Activated gamma-delta T cell (primary cell): ENCODE results near the gene BEGAIN.

Experiments
- DNase-seq: peaks from one replicate; lab custom pipeline; 2025; lab: John Stamatoyannopoulos, UW

The BEGAIN gene

DNA sequence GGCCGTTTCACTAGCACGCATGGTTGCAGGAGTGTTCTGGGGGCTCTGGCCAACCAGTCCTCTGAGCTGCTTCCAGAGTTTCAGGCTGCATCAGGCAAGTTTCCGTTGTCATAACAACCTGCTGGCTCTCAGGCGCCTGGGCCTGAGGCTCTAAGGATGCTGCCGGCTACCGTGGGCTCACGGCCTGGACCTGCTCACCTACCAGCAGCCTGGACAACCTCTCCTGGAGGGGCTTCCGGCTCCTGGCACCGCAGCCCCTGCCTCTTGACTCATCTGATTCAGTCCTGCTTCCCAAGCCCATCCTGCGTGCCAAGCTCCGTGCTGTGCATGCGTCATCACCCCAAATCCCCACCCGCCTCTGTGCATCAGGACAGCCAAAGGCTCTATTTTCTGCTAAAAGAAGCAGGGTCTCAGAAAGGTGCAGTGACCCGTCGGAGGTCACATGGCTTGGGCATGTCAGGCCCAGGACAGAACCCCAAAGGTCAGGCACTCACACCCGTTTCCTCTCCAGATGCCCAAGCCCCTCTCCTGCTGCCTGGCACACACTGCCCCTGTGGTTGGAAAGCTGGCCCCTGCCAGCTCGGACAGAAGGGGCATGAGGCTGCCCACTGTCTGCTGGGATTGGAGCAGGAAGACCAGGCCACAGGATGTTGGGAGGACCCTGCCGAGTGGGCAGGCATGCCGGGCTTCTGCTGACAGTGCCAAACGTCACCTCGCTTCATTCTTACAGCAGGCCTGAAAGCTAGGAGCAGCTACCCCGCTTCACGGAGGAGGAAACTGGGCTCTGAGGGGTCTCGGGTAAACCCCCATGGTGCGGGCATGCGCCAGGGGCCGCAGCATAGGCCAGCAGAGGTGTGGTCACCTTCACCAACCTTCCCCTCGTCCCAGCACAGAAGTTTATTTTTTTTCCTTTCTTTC lies 5.7 kb downstream of the BEGAIN start:
- DNase-seq: no peak

DNA sequence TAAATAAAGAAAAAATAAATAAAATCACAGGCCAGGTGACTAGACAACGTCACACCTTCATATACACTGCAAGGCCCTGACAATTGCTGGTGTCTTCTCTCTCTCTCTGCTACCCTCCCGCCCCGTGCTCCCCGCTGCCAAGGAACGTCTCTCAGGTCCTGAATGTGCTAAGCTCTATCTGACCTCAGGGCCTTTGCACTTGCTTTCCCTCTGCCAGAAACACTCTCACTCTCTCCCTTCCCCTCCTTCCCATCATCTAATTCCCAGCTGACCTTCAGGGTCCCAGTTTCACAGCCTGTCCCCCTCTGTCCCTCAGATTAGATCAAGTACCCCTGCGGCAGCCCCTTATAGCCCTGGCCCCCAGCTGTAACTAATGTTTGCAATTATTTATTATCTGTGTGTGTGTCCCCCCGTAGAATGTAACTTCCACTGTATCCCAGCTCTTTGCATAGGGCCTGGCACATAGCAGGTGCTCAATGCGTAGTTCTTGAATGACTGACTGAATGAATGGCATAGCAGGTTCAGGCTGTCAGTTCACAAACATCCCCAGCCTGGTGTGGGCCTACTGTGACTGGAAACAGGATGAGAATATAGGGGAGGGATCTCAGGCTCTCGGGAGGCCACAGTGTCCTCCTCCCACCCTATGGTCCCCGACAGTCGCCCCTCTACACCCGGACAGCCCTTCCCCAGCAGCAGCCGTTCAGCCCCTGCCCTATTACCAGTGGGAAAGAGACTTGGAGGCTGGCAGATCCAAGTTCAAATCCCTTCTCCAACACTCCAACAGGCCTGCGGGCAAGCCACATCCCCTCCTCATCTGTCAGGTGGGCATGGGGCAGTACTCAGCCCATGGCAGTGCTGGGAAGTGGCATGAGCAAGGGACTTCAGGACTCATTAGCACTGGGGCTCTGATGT lies 6.6 kb downstream of the BEGAIN start:
- DNase-seq: no peak

DNA sequence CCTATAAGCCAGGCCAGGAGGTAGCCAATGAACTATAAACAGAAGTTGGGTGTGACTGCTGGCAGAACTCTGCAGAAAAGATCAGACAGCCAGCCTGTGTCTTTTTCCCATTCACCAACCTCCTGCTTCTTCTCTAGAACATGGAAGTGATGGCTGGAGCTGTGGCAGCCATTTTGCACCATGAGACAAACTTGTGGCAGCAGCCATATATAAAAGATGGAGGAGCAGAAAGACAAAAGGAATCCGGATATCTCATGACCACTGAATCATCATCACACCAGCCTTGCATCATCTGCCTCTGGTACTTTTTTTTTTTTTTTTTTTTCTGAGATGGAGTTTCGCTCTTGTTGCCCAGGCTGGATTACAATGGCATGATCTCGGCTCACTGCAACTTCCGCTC lies 8.7 kb downstream of the BEGAIN start:
- DNase-seq: no peak

DNA sequence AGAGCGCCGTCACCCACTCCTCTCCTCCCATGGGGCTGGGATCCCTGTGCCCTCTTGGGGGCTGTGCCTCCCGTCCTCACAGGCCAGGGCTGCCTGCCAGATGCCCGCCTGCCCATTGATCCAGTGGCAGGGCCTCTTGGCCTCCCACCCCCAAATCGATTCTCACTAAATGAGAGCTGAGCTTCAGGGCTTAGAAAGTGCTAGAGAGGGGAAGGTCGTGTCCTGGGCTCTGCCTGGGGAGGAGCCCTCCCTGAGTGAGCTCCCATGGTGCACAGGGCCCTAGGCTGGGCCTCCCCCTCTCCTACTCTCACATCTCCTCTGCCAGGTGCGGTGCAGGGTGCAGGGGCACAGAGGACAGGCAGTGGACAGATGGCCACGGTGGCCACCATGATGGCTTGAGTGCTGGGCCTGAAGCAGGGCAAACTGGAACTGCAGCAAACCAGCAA lies 9.2 kb downstream of the BEGAIN start:
- DNase-seq: no peak

DNA sequence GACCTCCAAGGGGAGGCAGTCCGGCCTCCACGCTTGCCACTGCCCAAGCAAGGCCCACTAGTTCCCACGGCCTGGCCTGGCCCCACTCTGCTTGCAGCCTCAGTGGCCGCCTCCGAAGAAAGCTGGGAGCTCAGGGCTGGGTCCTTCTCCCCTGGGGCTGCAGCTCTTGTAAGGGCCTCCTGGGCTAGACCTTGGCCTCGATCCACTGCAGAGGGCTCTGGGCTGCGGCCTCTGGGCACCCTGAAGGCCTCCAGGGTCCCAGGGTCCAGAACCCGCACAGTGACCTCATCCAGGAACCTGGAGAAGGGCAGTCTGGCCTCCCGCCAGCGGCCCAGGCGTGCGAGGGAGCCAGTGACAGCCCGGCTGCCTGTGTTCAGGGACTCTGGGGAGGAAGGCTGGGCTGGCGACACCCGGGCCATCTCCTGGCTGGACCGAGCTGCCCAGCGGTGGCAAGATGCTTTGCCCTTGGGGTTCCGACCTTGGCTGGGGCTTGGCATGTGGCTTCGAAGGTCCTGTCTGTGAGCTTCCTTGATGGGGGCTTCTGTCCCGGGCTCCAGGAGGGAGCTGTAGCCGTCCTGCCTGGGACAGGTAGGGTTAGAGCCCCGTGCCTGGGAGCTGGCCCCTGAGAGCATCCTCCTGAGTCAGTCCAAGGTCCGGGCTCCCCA lies 9.8 kb downstream of the BEGAIN start:
- DNase-seq: no peak

DNA sequence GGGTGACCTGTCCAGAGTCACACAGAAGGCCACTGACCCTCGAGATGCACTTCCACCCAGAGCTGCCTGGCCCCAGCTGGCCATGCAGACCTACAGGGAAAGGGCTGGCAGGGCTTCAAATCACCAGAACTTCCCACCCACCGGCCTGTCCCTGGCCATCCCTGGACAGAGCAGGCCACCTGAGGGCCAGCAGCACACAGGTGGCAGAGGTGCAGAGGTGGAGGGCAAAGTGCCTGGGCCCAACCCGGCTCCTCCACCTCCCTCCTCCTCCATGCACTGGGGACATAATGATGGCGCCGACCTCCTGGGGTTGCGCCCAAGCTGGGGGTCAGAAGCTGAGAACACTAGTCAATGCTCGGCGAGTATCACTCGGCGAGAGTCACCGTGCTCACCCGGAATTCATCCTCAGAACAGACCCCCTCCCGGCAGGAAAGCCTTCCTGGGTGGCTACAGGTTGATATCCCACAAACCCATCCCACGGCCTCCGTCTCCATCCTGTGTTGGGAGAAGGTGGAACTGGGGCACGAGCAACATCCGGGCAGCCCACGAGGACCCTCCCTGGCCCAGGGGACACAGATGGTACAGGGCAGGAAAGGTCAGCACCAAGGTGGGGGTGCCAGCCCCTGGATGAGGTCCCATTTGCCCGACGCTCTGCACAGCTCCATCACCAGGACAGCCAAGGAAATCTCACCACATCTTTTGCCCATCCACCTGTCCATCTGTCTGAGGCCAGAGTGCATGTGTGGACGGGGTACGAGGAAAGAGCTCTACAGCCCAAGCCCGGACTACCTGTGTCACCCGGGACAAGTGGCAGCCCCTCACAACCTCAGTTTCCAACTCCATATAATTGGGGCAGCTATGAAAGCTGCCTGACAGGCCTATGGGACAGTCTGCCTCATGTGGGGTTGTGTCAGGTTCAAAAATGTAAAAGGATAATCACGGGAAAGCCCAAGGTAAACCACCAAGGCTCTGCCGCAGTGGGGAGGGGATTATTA lies 10.8 kb downstream of the BEGAIN start:
- DNase-seq: no peak

DNA sequence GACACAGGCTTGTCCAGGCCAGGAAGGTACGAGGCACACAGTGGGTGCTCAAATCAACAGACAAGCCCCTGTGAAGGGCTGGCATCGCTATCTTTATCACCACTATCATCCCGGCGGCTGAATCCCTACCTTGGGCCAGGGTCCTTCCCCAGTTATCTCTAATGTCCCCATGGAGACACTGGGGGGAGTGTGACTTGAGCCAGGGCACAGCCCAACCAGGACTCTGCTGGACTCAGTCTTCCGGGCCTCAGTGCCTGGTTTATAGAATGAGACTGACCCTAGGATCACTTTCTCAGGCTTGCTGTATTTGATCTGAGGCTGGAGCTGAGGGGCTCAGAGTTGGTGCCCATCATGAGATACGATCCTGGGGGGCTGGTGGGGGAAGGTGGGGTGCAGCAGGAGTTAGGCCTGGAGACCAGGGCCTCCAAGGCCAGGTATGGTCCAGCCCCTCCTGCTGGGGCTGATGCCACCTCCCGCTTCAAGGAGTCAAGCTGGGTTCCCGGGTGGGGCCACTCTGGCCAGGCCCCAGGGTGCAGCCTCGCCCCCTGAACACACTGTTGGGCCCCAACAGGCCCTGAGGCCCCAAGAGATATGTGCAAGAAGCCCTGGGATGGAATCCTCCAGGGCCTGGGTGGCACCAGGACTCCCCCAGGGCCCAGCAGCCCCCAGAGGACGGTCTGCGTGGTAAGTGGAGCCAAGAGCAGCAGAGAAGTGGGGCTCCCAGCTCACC lies 11.8 kb downstream of the BEGAIN start:
- no peak for DNase-seq

DNA sequence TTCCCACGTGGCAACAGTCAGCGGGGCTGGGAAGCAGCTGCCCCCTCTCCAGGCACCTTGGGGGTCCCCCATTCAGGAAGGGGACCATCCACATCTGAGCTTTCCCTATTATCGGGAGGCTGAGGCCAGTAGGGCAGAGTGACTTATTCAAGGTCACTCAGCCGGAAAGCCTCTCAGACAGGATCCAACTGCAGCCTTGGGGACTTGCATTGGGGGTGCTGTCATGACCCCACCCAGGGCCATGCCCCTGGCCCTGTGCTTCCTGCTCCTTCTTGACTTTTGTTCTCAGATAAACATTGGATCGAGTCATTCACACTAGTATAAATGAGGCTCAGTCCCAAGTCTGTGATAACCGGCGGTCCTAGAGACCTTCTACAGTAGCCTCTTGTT lies 12.6 kb downstream of the BEGAIN start:
- DNase-seq: no peak

DNA sequence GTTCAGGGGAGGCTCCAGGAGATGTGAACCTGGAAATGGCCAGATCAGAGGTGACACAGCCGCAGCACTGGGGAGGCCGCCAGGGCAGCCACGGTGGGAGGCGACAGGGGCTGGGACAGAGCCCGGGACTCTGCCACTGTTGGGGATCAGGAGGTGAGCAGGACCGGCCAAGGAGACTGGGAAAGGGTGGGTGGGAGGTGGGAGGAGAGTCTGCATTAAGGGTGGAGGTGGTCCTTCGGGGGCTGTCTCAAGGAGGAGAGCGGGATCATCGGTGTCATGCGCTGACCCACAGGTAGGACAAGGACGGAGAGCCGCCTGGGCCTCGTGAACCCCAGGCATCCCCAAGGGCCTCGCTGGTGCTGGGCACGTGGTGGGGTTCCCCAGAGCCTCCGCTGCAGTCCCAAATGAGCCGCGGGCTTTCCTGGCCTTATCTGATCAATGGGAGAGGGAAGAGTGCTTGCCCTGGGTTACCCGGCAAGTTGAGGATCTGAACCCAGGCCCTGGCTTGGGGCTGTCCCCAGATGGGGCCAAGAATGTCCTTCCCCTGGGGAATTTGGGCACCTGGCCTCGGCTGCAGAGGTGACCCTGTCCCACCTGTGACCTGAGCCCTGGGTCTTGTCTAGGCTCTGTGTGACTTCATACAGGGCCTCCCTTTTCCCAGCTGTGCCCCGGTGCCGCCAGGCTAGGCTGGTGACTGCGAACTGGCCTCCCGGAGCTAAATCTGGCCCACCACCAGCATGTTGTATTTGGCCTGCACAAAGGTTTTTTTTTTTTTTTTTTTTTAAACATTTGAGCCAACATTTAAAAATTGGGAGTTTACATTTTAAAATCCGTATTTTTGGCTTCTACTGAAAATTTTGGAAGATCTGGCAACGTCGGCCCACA lies 13.2 kb downstream of the BEGAIN start:
- DNase-seq: no peak

DNA sequence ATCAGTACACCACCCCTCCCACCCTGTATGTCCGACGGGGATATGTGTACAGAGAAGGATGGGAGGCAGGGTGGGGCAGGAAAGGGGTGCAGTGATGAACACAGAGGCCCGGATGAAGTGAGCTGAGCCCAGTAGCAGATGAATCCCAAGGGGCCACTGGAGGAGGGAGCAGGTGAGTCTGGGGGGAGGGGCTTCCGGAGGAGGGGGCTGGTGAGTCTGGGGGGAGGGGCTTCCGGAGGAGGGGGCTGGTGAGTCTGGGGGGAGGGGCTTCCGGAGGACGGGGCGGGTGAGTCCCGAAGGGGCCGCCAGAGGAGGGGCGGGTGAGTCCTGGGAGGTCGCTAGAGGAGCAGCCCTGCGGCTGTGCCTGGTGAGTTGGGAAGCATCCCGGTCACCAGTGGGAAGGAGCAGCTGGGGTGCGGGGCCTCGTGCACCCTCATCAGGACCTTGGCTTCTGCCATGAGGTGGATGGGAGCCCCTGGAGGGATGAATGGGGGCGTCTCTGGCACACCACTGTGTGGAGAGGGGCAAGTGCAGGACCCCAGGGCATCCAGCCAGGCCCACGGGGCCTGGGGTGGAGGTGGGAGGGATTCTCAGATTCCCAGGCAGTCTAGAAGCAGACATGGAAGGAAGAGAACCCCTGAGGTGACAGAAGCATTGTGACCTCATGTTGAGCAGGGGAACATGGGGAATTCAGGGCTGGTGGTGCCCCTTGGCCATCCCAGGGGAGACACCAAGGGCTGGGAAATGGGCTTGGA lies 14.0 kb downstream of the BEGAIN start:
- DNase-seq: no peak

DNA sequence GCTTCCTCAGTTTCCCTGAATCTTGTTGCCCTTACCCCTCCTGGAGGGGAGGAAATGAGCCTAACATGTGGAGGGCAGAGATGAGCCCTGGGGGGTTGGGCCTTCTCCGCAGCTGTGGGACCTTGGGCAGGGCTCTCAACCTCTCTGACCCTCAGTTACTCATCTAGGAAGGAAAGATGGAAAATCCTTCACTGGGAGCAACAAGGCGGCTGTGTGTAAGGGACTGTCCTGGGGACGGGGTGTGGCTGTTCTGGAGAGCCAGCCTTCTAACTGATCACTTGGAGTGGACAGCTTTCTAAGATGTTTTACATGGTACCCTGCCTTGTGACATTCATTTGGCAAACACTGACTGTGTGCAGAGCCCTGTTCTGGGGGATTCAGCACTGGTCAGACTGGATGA lies 14.7 kb downstream of the BEGAIN start:
- no peak for DNase-seq

DNA sequence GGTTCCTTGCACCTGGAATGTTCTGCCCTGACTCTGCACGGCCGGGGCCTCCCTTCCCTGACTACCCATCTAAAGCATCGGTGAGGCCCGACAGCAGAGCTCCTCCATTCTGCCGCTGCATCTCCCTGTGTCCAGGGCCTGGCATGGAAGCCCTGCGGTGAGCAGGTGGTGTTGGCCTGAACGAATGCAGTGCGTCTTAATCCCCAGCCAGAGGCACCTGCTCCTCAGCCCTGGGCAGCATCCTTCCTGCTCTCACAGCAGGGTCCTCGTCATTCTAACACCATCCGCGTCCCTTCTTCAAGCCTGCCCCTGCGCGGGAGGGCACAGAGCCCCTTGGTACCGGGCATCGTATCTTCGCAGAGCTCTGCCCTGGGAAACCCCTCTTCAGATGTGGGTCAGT lies 15.4 kb downstream of the BEGAIN start:
- DNase-seq: no peak

DNA sequence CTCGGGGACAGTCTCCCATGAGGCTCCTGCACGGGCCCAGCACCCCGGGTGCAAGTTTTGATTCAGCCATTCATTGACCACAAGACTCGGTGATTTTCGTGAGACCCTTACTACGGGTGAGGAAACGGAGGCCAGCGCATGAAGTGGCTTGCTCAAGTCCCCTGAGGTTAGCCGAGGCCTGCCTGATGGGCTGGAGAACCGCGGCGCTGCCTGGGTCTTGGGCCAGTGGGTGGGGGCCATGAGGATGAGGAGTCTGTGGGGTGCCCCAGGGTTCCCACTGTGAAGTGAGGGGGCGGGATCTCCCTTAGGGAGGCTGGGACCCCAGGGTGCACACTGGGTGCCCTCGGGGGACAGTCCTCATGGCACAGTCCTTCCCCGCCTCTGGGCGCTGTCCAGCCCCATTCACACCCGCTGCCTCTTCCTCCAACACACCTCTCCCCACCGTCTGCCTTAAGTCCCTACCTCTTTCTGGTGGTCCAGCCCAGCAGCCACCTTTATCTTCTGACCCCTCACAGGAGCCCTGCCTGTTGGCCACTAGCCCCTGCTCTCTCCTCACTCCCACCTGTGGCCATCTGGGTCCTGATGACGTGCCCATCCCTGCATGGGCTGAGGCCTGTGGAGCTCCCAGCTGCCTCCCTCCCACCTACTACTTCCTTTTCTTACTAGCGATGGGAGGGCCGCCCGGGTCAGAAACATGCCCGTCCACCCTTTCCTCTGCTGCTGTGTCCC lies 16.3 kb downstream of the BEGAIN start:
- no peak for DNase-seq

DNA sequence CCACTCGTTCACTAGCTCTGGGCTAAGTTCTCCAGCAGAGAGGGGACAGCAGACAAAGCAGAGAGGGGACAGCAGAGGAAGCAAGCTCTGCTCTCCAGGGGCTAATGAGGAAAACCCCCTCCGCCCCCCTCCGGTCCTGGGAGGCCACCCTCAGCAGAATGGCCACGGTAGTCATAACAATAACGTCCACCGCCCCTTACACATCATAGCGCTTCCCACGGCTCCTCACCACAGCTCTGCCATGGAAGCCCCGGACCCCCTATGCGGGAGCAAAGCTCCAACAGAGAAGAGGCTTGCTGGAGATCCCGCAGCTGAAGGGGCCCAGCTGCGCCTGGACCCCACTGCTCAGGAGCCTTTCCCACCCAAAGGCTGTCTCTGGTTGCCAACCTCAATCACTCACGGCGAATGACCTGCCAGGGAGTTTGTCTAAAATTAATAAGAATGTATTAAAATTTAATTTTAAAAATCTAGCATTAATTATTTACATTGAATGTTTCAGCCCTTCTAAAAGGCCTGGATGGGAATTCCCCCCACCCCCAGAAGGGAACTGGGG lies 17.4 kb downstream of the BEGAIN start:
- DNase-seq: no peak

DNA sequence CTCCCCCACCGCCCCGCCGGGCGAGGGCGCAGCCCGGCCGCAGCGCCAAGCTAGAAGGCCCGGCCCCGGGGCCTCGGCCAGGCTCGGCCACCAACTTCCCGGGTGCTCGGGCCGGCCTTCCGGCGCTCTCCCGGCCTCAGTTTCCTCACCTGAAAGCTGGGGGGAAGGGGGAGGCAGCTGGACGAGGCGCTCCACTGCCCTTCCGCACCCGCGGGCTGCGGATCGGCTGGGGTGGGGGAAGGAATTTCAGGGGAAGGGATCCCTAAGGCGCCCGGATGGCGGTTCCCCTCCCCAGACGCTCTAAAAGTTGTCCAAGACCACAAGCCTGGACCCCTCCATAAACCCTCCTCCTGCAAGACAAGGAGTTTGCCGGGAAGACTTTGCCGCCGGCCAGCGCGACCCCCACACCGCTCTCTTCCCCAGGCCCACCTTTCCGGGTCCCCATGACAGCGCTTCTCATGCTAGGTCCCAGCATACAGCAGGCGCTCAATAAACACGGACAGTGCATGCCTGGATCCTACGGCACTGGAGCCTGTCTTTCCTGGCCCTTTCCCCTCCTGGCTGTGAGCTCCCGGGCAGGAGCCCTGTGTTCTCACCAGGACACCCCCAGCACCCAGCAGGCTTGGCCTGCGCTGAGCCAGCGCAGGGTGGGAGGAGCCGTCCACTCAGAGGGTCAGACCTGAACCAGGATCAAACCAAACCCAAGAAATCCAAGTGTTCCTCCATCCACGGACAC lies 18.1 kb downstream of the BEGAIN start:
- no peak for DNase-seq

DNA sequence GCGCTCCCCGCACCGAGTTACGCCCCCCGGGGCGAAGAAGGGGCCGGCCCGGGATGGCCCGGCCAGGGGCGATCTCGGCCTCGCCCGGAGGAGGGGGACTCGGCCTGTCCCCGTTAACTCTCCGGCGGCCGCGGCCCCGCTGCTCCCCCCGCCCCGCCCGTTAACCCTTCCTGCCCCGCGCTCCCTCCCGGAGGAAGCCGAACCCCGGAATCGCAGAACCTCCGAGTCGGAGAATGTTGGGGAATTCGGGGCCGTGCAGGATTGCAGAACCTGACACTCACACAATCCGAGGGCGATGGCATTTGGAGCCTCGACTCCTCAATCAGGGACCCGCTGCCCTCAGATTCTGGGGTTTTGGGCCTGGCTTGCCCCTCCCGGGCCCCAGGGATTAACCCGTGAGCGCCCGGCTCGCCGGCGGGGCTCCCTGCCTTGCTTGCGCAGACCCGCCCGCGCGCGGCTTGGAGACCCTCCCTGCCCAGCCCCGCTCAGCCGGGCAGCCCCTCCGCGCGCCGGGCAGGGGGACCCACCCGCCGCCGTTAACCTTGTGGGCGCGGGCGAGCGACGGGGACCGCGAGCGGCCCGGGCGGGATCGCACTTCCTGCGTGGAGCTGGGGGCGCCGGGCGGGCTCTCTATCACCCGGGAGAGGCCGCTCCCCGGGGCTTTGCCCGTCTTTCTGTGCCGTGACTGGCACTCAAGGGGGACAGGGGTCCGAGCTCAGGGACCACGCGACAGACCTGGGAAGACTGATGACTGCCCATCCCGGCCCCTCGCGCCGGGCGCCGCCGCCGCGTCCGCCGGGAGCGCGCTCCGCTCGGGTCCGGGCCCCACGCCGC lies 18.8 kb downstream of the BEGAIN start:
- DNase-seq: no peak
